ENCODE results near the gene FAM174C. TPM values are rescaled to one million over a fixed set of nuclear protein-coding genes. Genes with fewer than 3 reads are reported as not detected.
"Not testable (repeated sequence)": the region's sequence is repeated elsewhere in the genome, so short reads cannot be mapped to it uniquely, and the experiment has no call there.

Gene FAM174C
- total RNA-seq, 1 donor: 25.2 TPM

GRCh38 chr19:1315470-1316166 lies 40.3 kb downstream of the FAM174C start:
- no peak overlapping the region for H3K4me3 ChIP-seq (ENCODE audit: low read depth, low read length)
- peak; percentile 37 for DNase-seq (ENCODE audit: low read depth)
- TF ChIP-seq, protein P1, sequence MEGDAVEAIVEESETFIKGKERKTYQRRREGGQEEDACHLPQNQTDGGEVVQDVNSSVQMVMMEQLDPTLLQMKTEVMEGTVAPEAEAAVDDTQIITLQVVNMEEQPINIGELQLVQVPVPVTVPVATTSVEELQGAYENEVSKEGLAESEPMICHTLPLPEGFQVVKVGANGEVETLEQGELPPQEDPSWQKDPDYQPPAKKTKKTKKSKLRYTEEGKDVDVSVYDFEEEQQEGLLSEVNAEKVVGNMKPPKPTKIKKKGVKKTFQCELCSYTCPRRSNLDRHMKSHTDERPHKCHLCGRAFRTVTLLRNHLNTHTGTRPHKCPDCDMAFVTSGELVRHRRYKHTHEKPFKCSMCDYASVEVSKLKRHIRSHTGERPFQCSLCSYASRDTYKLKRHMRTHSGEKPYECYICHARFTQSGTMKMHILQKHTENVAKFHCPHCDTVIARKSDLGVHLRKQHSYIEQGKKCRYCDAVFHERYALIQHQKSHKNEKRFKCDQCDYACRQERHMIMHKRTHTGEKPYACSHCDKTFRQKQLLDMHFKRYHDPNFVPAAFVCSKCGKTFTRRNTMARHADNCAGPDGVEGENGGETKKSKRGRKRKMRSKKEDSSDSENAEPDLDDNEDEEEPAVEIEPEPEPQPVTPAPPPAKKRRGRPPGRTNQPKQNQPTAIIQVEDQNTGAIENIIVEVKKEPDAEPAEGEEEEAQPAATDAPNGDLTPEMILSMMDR (IDR thresholded peaks at IDR 0.05; ENCODE audit: insufficient read depth, low read length): peak; percentile 55

- no peak for DNase-seq (ENCODE audit: low read depth)
- TF ChIP-seq, protein P1 (IDR thresholded peaks at IDR 0.05; ENCODE audit: insufficient read depth, low read length): no peak
- H3K4me3 ChIP-seq (ENCODE audit: low read depth, low read length): no peak overlapping the region
These were observed 41.1 kb downstream of the FAM174C start for GRCh38 chr19:1316466-1316865.

GRCh38 chr19:1317274-1318003 lies 42.1 kb downstream of the FAM174C start:
- no peak for DNase-seq (ENCODE audit: low read depth)
- TF ChIP-seq, protein P1 (IDR thresholded peaks at IDR 0.05; ENCODE audit: insufficient read depth, low read length): no peak
- no peak overlapping the region for H3K4me3 ChIP-seq (ENCODE audit: low read depth, low read length)

GRCh38 chr19:1318678-1319471 lies 43.5 kb downstream of the FAM174C start:
- no peak overlapping the region for H3K4me3 ChIP-seq (ENCODE audit: low read depth, low read length)
- no peak for DNase-seq (ENCODE audit: low read depth)
- TF ChIP-seq, protein P1 (IDR thresholded peaks at IDR 0.05; ENCODE audit: insufficient read depth, low read length): no peak

GRCh38 chr19:1320282-1320650 lies 44.9 kb downstream of the FAM174C start:
- not testable (repeated sequence) for H3K4me3 ChIP-seq (ENCODE audit: low read depth, low read length); DNase-seq (ENCODE audit: low read depth)

DNA sequence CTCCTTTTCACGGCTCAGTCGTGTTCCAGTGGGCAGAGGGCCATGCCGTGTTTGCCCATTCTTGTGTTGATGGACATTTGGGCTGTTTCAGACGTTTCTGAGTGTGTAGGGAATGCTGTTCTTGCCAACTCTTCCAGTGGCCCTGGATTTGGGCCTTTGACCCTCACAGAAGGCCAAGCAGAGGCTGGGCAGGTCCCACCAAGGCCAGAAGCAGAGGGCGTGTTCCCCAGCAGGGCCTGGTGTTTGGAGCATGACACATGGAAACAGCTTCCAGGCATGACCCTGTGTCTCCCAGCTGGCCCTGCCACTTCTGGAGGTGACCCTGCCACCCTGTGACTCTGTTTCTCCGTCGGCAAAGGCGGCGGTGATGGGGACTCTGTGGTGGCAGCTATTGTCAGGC lies 46.2 kb downstream of the FAM174C start:
- no peak overlapping the region for H3K4me3 ChIP-seq (ENCODE audit: low read depth, low read length)
- TF ChIP-seq, protein P1 (IDR thresholded peaks at IDR 0.05; ENCODE audit: insufficient read depth, low read length): no peak
- DNase-seq (ENCODE audit: low read depth): no peak
